Astrocyte (in vitro differentiated cells and primary cell): ENCODE data around the gene PRR16. TPM values are rescaled to one million over a fixed set of nuclear protein-coding genes. Genes with fewer than 3 reads are reported as not detected.
A peak's percentile ranks its signal among the peaks of the same experiment; 100 is the strongest.

ENCODE experiments used
- DNase-seq: peaks from one replicate; pipeline ENCODE4 v3.0.0-alpha.2; 2010; ENCODE audit warnings: low read depth
- FAIRE-seq: peaks from 2 replicates; lab custom pipeline; 2011; peaks lifted over from hg19 to GRCh38; lab: Jason Lieb, UNC
- H2AFZ ChIP-seq: 2 replicates; pipeline ENCODE4 v1.6.0; 2012; ENCODE audit warnings: low read depth, low read length, inconsistent platforms
- H3K27ac ChIP-seq: 2 replicates; pipeline ENCODE4 v1.5.1; 2011; ENCODE audit warnings: low read depth, low read length, inconsistent platforms
- H3K27me3 ChIP-seq: 2 replicates; pipeline ENCODE4 v1.6.0; 2011; ENCODE audit warnings: low read length, inconsistent platforms; ENCODE audit not compliant: insufficient read depth
- H3K36me3 ChIP-seq: 2 replicates; pipeline ENCODE4 v1.5.1; 2011; ENCODE audit warnings: low read length, inconsistent platforms; ENCODE audit not compliant: insufficient read depth
- H3K4me1 ChIP-seq: 2 replicates; pipeline ENCODE4 v1.5.1; 2011; ENCODE audit warnings: low read length, inconsistent platforms; ENCODE audit not compliant: insufficient read depth
- H3K4me2 ChIP-seq: 2 replicates; pipeline ENCODE4 v1.6.0; 2012; ENCODE audit warnings: low read length, inconsistent platforms
- H3K4me3 ChIP-seq: 2 replicates; pipeline ENCODE4 v1.5.1; 2011; ENCODE audit warnings: low read depth, mild to moderate bottlenecking, low read length, inconsistent platforms; ENCODE audit not compliant: insufficient read depth
- H3K79me2 ChIP-seq: 2 replicates; pipeline ENCODE4 v1.6.0; 2012; ENCODE audit warnings: mild to moderate bottlenecking, low read length, inconsistent platforms; ENCODE audit not compliant: insufficient read depth
- H3K9ac ChIP-seq: 2 replicates; pipeline ENCODE4 v1.6.0; 2012; ENCODE audit warnings: mild to moderate bottlenecking, low read length, inconsistent platforms
- H3K9me3 ChIP-seq: 2 replicates; pipeline ENCODE4 v1.5.1; 2012; ENCODE audit warnings: low read depth, mild to moderate bottlenecking, low read length, inconsistent platforms; ENCODE audit not compliant: insufficient read depth
- H4K20me1 ChIP-seq: 2 replicates; pipeline ENCODE4 v1.6.0; 2012; ENCODE audit warnings: low read length, inconsistent platforms; ENCODE audit not compliant: insufficient read depth
- H3K27ac Mint-ChIP-seq: one replicate; pipeline ENCODE4 v1.8.0; 2021; ENCODE audit warnings: mild to moderate bottlenecking, mixed read lengths; ENCODE audit not compliant: unreplicated experiment
- H3K27me3 Mint-ChIP-seq: one replicate; pipeline ENCODE4 v1.8.0; 2021; ENCODE audit warnings: low read depth, mixed read lengths; ENCODE audit not compliant: unreplicated experiment
- H3K36me3 Mint-ChIP-seq: one replicate; pipeline ENCODE4 v1.8.0; 2021; ENCODE audit warnings: low read depth, mixed read lengths; ENCODE audit not compliant: unreplicated experiment
- H3K4me1 Mint-ChIP-seq: one replicate; pipeline ENCODE4 v1.8.0; 2021; ENCODE audit warnings: low read depth, mixed read lengths; ENCODE audit not compliant: unreplicated experiment
- H3K4me3 Mint-ChIP-seq: one replicate; pipeline ENCODE4 v1.8.0; 2021; ENCODE audit warnings: mild to moderate bottlenecking, moderate library complexity, mixed read lengths; ENCODE audit not compliant: unreplicated experiment
- H3K9me3 Mint-ChIP-seq: one replicate; pipeline ENCODE4 v1.8.0; 2021; ENCODE audit warnings: mild to moderate bottlenecking, mixed read lengths; ENCODE audit not compliant: unreplicated experiment
- CTCF ChIP-seq: IDR thresholded peaks from 2 replicates; pipeline ENCODE4 v1.5.1; 2011; ENCODE audit warnings: low read depth, mild to moderate bottlenecking, inconsistent platforms, low read length, moderate library complexity; ENCODE audit not compliant: insufficient read depth
- EZH2 ChIP-seq: IDR thresholded peaks from 2 replicates; pipeline ENCODE4 v1.6.1; 2012; ENCODE audit warnings: mild to moderate bottlenecking, low read length, inconsistent platforms; ENCODE audit not compliant: insufficient read depth
- total RNA-seq: library from RNA; stranded (reverse); gene quantifications from 2 replicates; pipeline ENCODE4 v1.2.1, GENCODE V29; 2021

The PRR16 gene
- total RNA-seq, 1 donor from 2014 or later, result 9.1 TPM

- Histone ChIP-seq H3K27ac (peak overlapping the region; percentile 48), H3K4me3 (no peak overlapping the region), H3K4me1 (peaks cover 15% of the 10 kb centered on the region), H3K4me2 (peak overlapping the region; percentile 40), H3K79me2 (peaks cover 19% of the 10 kb centered on the region), H2AFZ (no peak overlapping the region), H4K20me1 (no peaks in the 10 kb centered on the region), H3K36me3 (no peaks in the 10 kb centered on the region), H3K9ac (peak overlapping the region; percentile 5), H3K27me3 (no peaks in the 10 kb centered on the region), H3K9me3 (no peaks in the 10 kb centered on the region)
- FAIRE-seq (peak; percentile 32), DNase-seq (peak; percentile 60)
- Mint-ChIP-seq H3K27me3 (no peaks in the 10 kb centered on the region), H3K36me3 (no peaks in the 10 kb centered on the region), H3K4me1 (no peaks in the 10 kb centered on the region), H3K27ac (no peak overlapping the region), H3K4me3 (no peak overlapping the region), H3K9me3 (no peaks in the 10 kb centered on the region)
- TF ChIP-seq EZH2, result no peak
- no peak for TF ChIP-seq CTCF
These were observed 88.5 kb downstream of the PRR16 start for GRCh38 chr5:120552638-120553037.

- DNase-seq (no peak), FAIRE-seq (no peak)
- Histone ChIP-seq H2AFZ (no peak overlapping the region), H3K36me3 (no peaks in the 10 kb centered on the region), H3K4me2 (no peak overlapping the region), H3K9me3 (no peaks in the 10 kb centered on the region), H3K27me3 (no peaks in the 10 kb centered on the region), H3K27ac (no peak overlapping the region), H4K20me1 (no peaks in the 10 kb centered on the region), H3K4me1 (peaks cover 14% of the 10 kb centered on the region), H3K4me3 (no peak overlapping the region), H3K79me2 (peaks cover 25% of the 10 kb centered on the region), H3K9ac (no peak overlapping the region)
- Mint-ChIP-seq H3K4me3 (no peak overlapping the region), H3K27me3 (no peaks in the 10 kb centered on the region), H3K9me3 (no peaks in the 10 kb centered on the region), H3K36me3 (no peaks in the 10 kb centered on the region), H3K4me1 (no peaks in the 10 kb centered on the region), H3K27ac (no peak overlapping the region)
- TF ChIP-seq CTCF, result no peak
- TF ChIP-seq EZH2, result no peak
These were observed 91.2 kb downstream of the PRR16 start for GRCh38 chr5:120555345-120555744.

- Histone ChIP-seq H3K9ac (no peak overlapping the region), H3K27ac (no peak overlapping the region), H3K9me3 (no peaks in the 10 kb centered on the region), H3K4me2 (no peak overlapping the region), H2AFZ (no peak overlapping the region), H3K79me2 (peaks cover 41% of the 10 kb centered on the region), H3K4me3 (no peak overlapping the region), H3K36me3 (no peaks in the 10 kb centered on the region), H4K20me1 (no peaks in the 10 kb centered on the region), H3K4me1 (no peaks in the 10 kb centered on the region), H3K27me3 (no peaks in the 10 kb centered on the region)
- Mint-ChIP-seq H3K27ac (no peak overlapping the region), H3K27me3 (no peaks in the 10 kb centered on the region), H3K36me3 (peaks cover 4% of the 10 kb centered on the region), H3K4me3 (no peak overlapping the region), H3K9me3 (peaks cover 1% of the 10 kb centered on the region), H3K4me1 (peaks cover 4% of the 10 kb centered on the region)
- no peak for FAIRE-seq
- no peak for DNase-seq
- TF ChIP-seq CTCF, result no peak
- no peak for TF ChIP-seq EZH2
These were observed 99.9 kb downstream of the PRR16 start for GRCh38 chr5:120564013-120564412.
